Effector memory CD8-positive, alpha-beta T cell (primary cell): ENCODE measurements around the gene MRE11.
"Not testable (repeated sequence)": the region's sequence is repeated elsewhere in the genome, so short reads cannot be mapped to it uniquely, and the experiment has no call there.

Source experiments
- ATAC-seq: fragments of 150-1000 bp; cut with Tn5 transposase; replicated peaks from 2 replicates; pipeline ENCODE4 v1.10.0; 2021; ENCODE audit warnings: mild to moderate bottlenecking, moderate library complexity
- DNase-seq, 3 experiments: peaks; one replicate each; pipeline ENCODE4 v3.0.0; 2021
- H3K27ac Mint-ChIP-seq, 2 donors: one replicate each; pipeline ENCODE4 v1.8.0; 2022; ENCODE audit warnings: mild to moderate bottlenecking in 2 of 2, mixed read lengths in 2 of 2, moderate library complexity in 2 of 2
- H3K27me3 Mint-ChIP-seq, 2 donors: one replicate each; pipeline ENCODE4 v1.8.0; 2022; ENCODE audit warnings: mixed read lengths in 2 of 2
- H3K36me3 Mint-ChIP-seq: one replicate; pipeline ENCODE4 v1.8.0; 2022; ENCODE audit warnings: mild to moderate bottlenecking, moderate library complexity, mixed read lengths; ENCODE audit not compliant: insufficient read depth
- H3K4me1 Mint-ChIP-seq, 2 donors: one replicate each; pipeline ENCODE4 v1.8.0; 2022; ENCODE audit warnings: low read depth in 2 of 2, mixed read lengths in 2 of 2
- H3K4me3 Mint-ChIP-seq, 2 donors: one replicate each; pipeline ENCODE4 v1.8.0; 2022; ENCODE audit warnings: mild to moderate bottlenecking in 2 of 2, mixed read lengths in 2 of 2, moderate library complexity in 2 of 2
- H3K9me3 Mint-ChIP-seq, 2 donors: one replicate each; pipeline ENCODE4 v1.8.0; 2022; ENCODE audit warnings: mixed read lengths in 2 of 2

Gene MRE11

GRCh38 chr11:94400050-94400449 lies 93.6 kb downstream of the MRE11 start:
- H3K36me3 Mint-ChIP-seq: no peaks in the 10 kb centered on the region
- peaks cover 6 to 9% of the 10 kb centered on the region in 2 donors for H3K4me1 Mint-ChIP-seq
- ATAC-seq (no peak), DNase-seq (no peak)
- no peaks in the 10 kb centered on the region for H3K9me3 Mint-ChIP-seq
- peaks cover 57 to 66% of the 10 kb centered on the region in 2 donors for H3K27me3 Mint-ChIP-seq
- no peak overlapping the region for H3K27ac Mint-ChIP-seq
- H3K4me3 Mint-ChIP-seq: peak overlapping the region in 1 of 2 donors; percentile 1

GRCh38 chr11:94398101-94398500 lies 95.5 kb downstream of the MRE11 start:
- H3K9me3 Mint-ChIP-seq: no peaks in the 10 kb centered on the region
- H3K27me3 Mint-ChIP-seq: peaks cover 57 to 80% of the 10 kb centered on the region in 2 donors
- H3K27ac Mint-ChIP-seq: no peak overlapping the region
- H3K4me1 Mint-ChIP-seq: peaks cover 6 to 9% of the 10 kb centered on the region in 2 donors
- no peak for ATAC-seq
- DNase-seq: no peak
- no peak overlapping the region for H3K4me3 Mint-ChIP-seq
- H3K36me3 Mint-ChIP-seq: no peaks in the 10 kb centered on the region

- H3K27ac Mint-ChIP-seq: no peak overlapping the region
- no peak overlapping the region for H3K4me3 Mint-ChIP-seq
- peaks cover 6 to 9% of the 10 kb centered on the region in 2 donors for H3K4me1 Mint-ChIP-seq
- DNase-seq (no peak), ATAC-seq (no peak)
- H3K36me3 Mint-ChIP-seq: no peaks in the 10 kb centered on the region
- H3K27me3 Mint-ChIP-seq: peaks cover 45 to 65% of the 10 kb centered on the region in 2 donors
- peaks cover 0 to 5% of the 10 kb centered on the region in 2 donors for H3K9me3 Mint-ChIP-seq
These were observed 97.4 kb downstream of the MRE11 start for GRCh38 chr11:94396282-94396681.

DNA sequence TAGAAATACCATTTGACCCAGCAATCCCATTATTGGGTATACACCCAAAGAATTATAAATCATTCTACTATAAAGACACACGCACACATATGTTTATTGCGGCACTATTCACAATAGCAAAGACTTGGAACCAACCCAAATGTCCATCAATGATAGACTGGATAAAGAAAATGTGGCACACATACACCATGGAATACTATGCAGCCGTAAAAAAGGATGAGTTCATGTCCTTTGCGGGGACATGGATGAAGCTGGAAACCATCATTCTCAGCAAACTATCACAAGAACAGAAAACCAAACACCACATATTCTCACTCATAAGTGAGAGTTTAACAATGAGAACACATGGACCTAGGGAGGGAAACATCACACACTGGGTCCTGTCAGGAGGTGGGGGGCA lies 101.7 kb downstream of the MRE11 start:
- not testable (repeated sequence) for H3K4me1 Mint-ChIP-seq, H3K27ac Mint-ChIP-seq, ATAC-seq, H3K4me3 Mint-ChIP-seq, DNase-seq, H3K36me3 Mint-ChIP-seq
- Mint-ChIP-seq H3K9me3 (peaks cover 0 to 10% of the 10 kb centered on the region in 2 donors), H3K27me3 (peaks cover 12 to 32% of the 10 kb centered on the region in 2 donors)

GRCh38 chr11:94379613-94380012 lies 114.0 kb downstream of the MRE11 start:
- Mint-ChIP-seq H3K4me1 (no peaks in the 10 kb centered on the region), H3K27me3 (peaks cover 14 to 44% of the 10 kb centered on the region in 2 donors), H3K36me3 (no peaks in the 10 kb centered on the region), H3K4me3 (no peak overlapping the region), H3K27ac (no peak overlapping the region), H3K9me3 (no peaks in the 10 kb centered on the region)
- ATAC-seq: no peak
- DNase-seq: no peak

GRCh38 chr11:94376841-94377240 lies 116.8 kb downstream of the MRE11 start:
- no peak overlapping the region for H3K27ac Mint-ChIP-seq
- ATAC-seq: no peak
- peaks cover 0 to 2% of the 10 kb centered on the region in 2 donors for H3K9me3 Mint-ChIP-seq
- peaks cover 24 to 32% of the 10 kb centered on the region in 2 donors for H3K27me3 Mint-ChIP-seq
- H3K4me1 Mint-ChIP-seq: no peaks in the 10 kb centered on the region
- no peak overlapping the region for H3K4me3 Mint-ChIP-seq
- DNase-seq: no peak
- no peaks in the 10 kb centered on the region for H3K36me3 Mint-ChIP-seq

GRCh38 chr11:94370576-94370975 lies 123.1 kb downstream of the MRE11 start:
- H3K9me3 Mint-ChIP-seq, H3K4me3 Mint-ChIP-seq, H3K4me1 Mint-ChIP-seq, ATAC-seq, H3K27ac Mint-ChIP-seq, DNase-seq, H3K36me3 Mint-ChIP-seq: not testable (repeated sequence)
- H3K27me3 Mint-ChIP-seq: peaks cover 20 to 26% of the 10 kb centered on the region in 2 donors
